Stimulated activated CD4-positive, alpha-beta T cell treated with anti-CD3 and anti-CD28 coated beads, TNF-alpha, amount 100 ng/mL, for 48 hours (primary cell): Measurements from ENCODE around the gene GIPC3.
A peak's percentile ranks its signal among the peaks of the same experiment; 100 is the strongest.
"Not testable (repeated sequence)": the region's sequence is repeated elsewhere in the genome, so short reads cannot be mapped to it uniquely, and the experiment has no call there.

Experiments used
- DNase-seq, 3 donors: peaks; one replicate each; pipeline ENCODE4 v3.0.0-alpha.2; 2020; ENCODE audit warnings: low read depth in 3 of 3

GIPC3 gene

DNA sequence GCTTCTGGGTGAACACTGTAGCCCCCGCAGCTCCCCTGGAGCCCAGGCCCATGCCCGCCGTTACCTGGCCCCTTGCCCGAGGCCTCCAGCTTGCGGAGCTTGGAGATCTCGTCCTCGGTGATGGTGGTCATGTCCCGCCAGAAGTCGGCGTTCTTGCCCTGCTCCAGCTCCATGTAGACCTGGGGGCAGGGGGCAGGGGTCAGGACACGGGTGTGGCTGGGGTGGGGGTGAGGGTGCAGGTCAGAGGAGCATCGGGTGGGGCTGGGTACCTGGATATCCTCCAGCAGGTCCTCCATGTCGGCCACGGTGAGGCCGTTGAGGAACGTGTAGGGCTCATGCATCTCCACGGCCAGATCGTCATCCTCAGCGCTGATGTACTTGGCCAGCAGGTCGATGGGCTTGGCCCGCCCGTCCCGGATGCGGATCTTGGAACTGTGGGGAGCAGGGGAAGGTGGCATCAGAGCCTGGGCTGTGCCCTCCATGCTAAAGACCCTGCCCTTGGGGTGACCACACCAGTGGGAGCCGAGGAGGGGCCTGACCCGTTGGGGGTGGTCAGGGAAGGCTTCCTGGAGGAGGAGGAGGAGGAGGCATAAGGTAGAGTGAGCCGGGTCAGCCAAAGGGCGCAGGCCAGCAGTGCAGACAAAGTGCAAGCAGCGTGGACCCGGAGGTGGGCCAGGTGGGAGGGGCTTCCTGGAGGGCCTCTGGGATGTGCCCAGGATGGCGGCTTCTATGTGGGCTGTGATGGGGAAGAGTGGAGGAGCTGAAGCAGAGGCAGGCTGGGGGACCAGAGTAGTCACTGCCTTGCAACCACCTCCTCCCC is 33.7 kb downstream of the GIPC3 start:
- no peak for DNase-seq

DNA sequence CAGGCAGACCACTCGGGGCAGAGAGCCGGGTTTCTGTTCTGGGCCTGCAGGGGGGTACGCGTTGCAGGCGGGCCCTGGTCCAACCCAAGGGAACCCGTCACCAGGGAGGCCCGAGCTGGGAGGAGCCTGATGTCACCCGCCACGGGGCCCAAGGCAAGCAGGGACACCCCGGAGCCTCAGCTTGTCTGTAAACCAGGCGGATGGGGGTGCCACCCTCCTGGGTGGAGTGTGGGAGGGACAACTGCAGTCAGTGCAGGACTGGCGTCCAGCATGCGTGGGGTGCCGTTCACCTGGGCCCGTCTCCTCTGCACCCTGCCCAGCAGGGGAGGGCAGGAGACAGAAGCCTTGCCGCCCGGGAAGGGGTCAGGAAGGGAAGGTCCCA is 34.3 kb downstream of the GIPC3 start:
- no peak for DNase-seq

DNA sequence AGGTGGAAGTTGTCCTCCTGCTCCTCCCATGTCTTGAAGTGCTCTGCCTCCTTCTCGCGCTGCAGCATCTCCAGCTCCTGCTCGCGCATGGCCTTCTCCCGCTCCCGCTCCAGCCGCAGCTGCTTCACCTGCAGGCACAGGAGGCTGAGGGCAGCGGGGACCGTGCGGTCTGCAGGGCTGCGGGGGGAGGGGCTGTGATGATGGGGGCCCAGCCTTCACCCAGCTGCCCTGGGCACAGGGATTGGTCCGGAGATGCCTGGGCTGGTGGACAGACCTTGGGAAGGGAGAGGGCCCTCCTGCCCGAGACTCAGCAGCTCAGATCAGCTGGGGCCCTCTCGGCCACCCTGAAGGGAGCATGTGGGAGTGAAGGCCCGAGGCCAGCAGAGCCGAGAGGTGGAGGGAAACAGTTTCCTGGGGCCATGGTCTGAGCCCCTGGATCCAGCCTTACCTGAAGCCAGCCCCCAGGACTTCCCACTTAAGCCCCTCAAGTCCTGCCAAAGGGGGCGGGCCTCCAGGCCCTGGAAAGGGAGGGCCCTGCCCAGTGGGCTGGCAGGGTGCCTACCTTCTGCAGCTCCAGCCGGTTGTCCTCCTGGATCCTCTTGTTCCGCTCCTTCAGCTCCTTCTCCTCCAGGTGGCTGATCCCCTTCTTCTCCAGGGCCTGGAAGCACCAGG is 35.0 kb downstream of the GIPC3 start:
- DNase-seq: no peak

DNA sequence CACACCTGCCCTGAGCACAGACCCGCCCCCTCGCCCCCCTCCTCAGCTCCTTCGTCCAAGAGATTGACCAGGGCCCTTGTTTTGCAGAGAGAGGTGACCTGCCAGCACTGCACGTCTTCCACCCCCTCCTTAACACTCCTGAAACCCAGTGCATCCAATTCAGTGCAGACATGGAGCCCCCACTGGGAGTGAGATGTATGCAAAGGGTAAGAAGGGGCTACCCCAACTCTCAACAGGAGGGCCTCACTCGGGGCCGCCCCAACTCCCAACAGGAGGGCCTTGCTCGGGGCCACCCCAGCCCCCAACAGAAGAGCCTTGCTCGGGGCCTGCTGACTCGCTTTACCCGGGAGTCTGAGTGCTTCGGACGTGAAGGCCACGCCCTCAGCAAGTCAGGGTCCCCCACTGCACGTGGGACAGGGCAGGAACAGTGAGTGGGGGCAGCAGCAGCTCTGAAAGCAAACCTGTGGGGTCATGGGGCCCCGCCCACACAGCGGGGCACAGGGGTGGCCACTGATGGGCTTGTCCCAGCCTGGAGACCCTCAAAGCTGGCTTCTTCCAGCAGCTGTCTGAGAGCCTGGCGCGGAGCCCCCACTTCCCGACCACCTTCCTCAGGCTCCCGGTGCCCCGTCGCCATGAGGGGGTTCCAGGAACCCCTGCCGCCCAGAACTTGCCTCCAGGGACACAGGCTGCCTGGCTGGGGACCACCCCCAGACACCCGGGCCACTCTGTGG is 35.7 kb downstream of the GIPC3 start:
- DNase-seq: no peak

DNA sequence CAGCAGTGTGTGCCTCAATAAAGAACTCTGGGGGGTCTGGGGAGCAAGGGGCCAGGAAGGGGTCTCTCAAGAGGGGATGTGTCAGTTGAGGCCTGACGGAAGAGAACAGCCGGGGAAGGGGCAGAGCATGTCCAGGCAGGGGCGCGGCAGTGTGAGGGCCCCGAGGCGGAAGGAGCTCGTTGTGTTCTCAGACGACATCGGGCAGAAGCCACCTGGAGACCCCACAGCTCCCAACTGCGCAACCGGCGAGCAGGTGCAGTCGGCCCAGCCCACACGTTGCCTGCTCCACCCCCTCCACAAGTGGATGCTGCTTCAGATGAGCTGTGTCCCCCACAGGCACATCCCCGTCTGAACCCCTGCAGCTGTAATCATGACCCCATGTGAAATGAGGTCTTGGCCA is 36.4 kb downstream of the GIPC3 start:
- DNase-seq: no peak

DNA sequence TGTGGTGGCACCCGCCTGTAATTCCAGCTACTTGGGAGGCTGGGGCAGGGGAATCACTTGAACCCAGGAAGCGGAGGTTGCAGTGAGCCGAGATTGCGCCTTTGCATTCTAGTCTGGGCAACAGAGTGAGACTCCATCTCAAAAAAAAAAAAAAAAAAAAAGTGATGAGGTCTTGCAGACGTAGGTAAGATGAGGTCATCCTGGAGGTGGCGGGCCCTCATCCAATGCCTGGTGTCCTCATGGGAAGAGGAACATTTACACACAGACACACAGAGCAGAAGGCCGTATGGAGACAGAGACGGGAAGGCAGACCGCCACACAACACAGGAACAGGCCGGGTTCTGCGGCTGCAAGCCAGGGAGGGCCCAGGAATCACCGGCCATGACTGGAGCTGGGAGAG is 36.9 kb downstream of the GIPC3 start:
- no peak for DNase-seq

DNA sequence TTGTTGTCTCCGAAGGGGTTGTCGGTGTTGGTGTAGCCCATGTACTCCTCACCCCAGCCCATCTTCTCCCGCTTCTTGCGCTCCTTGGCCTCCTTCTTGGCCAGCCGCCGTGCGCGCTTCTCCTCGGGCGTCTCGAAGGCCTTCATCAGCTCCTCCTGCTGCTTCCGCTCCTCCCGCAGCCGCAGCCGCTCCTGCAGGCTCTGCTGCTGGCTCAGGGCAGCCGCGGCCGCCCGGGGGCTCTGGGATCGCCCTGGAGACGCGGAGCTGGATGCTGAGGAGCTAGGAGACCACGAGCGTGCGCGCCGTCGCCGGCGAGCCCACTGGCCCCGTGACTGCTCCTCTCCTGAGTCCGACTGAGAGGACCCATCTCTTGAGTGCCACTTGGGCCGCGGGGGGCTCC is 38.4 kb downstream of the GIPC3 start:
- DNase-seq: no peak

DNA sequence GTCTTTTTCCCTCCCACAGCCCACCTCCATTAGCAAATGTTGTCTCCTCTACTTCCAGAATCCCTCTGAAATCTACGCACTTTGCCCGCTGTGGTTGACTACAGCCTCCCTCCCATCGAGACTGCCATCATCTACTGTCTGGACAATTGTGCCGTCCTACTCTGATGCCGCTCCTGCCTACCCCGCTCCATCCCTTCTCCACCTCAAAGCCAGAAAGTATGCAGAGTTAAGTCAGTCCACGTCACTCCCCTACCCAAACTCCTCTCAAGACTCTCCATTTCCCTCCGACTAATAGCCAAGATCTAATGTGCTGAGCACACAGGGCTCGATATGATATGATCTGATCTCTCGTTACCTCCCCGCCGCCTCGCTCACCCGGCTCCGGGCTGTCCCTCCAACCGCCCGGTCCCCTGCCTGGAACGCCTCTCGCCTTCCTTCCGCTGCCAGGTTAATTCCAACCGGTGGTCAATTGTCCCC is 40.8 kb downstream of the GIPC3 start:
- no peak for DNase-seq

DNA sequence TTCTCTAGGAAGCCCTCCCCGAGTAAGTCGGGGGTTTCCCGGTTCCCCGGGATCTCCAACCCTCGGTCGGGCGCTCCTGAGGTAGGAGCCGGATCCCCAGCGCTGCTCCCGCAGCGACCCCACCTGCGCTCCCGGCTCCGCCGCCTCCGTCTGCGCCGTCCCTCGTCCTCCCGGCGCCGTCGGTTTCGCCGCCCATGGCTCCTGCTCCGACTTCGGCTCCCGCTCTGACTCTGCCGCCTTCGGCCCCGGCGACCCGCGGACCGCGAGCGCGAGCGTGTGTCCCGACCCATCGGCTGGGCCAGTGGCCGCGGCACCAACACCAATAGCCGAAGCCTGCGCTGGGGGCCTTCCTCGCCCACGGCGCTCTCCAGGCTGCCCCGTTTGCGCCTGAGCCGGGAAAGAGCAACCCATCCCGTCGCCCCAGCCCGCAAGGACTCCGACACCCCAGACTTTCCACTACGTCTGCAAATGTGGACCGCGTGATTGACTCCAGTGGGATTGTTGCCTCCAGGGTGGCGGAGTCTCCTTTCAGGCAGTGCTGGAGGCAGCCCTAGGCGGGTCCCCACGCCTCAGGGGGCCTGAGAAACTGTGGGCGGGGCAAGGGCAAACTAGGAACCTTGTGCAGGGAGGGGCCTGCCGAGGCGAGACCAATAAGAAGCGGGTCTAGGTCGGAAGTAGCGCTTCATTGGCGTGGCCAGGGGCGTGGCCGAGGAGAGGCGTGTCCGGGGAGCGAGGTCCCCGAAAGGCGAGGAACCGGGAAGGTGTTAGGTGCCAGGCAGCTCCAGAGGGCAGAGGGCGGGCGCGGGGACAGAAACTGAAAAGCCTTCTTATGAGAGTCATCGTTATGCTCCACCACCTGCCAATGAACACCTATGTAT is 41.4 kb downstream of the GIPC3 start, which contains the start of gene CACTIN:
TSS of gene CACTIN (minus strand) at position 318 of the 878 bp plus-strand sequence. CDS start at position 290, 28 bp downstream.
- DNase-seq: peak; percentile 97 to 100 (median 98)

DNA sequence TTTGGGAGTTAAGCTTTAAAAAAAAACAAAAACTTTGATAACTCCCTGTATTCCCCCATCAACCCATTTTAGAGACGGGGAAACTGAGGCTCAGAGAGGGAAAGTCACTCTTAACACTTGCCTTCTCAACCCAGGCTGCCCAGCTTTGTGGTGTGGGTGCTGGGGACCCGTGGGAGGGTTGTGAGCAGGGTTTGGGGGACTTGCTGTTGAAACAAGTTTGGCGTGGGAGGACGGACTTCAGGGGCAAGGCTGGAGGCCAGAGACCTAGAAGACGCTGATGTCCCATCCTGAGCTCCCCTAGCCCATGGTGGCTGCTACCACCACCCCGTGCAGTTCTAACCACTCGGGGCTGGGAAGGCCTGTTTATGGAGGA is 42.1 kb downstream of the GIPC3 start:
- no peak for DNase-seq

DNA sequence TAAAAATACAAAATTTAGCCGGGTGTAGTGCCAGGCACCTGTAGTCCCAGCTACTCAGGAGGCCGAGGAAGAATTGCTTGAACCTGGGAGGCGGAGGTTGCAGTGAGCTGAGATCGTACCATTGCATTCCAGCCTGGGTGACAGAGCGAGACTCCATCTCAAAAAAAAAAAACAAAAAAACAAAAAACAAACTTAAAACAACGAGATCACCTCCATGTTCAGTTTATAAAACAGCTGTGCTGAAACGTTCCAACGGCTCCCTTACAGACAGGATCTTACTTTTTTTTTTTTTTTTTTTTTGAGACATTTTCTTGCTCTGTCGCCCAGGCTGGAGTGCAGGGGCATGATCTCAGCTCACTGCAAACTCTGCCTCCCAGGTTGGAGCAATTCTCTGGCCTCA is 43.5 kb downstream of the GIPC3 start:
- DNase-seq: not testable (repeated sequence)

DNA sequence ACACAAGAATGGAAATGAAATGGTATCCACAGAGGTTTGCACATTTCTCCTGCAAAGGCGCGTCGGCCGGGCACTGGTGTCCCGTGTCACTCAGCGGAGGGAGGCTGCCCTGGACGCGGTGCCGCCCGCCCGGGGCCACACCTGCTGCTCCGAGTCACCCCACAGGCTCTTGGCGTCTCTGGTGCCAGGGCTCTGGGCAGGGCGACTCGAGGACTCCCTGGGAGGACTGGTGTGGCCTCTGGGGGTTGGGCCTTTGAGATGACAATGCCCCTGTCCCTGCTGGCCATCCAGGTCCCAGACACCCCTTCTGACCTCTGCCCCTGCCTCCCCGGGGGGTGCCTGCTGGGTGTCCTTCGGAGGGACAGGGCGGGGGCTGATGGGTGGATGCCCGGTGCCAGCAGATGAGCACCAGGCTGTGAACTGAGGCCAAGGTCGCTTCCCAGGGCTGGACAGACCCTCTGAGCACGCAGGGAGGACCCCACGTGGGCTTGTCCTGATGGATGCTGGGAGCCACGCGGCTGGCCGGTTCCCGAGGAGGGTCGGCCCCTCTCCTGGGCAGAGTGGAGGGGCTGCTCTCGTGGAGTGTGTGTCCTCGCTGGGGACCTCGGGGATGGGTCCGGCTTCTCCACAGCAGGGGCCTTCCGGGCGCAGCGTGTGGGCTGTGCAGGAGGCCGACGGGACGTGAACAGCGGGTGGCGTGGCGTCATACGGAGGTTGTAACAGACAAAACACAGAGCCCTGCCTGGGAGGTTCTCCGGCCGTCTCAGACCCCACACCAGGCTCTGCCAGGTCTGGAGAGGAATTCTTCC is 46.0 kb downstream of the GIPC3 start:
- no peak for DNase-seq

DNA sequence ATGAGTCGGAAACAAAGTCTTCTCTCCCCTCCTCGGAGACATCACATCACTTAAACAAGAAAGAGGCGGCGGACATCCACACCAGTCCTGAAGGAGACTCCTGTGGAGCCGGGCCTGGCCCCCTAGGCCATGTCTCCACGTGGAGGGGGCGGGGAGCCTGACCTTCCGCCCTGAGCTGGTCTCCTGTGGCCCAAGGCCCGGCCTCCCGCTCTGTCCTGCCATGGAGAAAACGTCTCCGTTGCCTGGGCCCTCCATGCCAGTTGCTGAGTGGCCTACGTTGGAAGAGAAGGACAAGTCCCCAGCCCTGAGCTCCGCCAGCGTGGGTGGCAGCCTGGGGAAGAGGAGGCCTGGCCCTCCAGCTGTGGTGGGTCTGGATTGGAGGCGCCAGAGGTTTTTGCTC is 46.8 kb downstream of the GIPC3 start:
- DNase-seq: no peak

DNA sequence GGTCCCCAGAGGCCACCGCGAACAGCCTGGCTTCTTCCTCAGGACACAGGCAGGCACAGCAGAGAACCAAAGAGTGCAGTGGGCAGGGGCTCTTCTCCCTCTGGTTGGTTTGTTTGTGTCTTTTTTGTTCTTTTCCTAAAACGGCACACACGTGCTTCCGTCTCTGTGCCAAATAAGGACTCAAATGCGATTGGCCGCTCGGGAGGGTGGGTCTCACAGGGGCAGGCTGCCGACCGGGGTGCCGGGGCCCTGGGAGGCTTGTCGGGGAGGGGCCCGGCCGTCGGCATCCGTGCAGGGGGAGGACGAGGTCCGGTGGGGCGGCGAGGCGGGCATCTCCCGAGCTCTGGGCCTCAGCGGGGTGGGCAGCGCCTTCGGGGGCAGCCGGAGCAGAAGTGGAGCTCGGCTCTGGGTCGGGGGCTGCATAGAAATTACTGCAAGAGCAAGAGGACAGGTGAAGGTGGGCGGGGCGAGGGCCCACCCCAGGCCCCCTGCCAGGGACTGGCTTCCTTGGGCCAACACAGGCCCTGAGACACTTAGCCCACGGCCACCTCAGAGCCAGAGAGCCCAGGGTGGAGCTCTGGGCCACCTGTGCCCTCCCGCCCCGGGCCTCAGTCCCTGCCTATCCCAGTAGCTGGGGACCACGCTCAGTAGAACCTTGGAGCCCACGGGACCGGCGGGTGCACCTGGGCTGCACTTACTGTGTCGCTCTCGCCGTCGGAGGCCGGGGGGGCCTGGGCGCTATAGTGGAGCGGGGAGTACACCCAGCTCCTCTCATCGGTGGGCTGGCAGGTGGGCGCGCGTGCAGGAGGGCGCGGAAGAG is 47.7 kb downstream of the GIPC3 start:
- no peak for DNase-seq

DNA sequence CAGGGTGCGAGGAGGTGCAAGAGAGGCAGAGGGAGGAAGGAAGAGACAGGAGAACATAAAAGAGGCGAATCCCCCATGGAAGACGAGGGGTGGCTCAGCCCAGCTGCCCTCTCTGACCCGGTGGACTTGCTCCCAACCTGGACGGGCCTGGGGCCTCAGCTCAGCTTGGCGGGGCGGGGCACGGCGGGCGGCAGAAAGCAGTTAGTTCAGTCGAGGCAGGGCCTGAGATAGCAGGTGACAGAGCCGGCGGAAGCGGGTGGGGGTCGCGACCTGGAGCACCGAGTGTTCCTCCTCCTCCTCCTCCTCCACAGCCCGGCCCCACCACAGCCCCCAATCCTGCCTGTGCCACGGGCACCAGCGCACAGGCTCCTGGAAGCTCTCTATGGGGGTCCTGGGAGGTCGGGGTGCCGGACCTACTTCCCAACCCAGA is 48.3 kb downstream of the GIPC3 start:
- no peak for DNase-seq

DNA sequence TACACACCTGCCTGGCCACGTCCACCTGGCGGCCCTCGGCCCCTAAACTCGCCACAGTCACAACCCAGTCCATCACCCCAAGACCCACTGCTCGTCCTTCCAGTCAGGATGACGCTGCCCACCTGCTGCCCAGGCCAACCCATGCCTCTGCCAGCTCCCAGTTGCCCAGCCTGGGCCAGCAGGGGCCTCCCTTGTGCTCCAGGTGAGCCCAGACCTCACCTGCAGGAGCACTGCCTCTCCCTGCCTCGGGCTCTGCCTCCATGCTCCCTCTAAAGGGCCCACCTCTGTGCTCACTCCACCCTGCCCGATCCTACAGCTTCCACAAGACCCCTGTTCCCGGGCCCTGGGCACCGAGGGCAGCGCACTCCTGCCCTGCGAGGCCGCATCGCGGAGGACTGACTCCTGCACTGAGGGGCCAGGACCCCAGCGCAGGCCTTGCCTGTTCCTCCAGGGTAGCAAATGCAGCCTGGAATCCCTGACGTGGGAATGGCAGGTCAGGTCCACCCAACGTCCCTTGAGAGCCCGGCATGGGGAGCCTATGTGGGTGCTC is 49.3 kb downstream of the GIPC3 start:
- DNase-seq: no peak

DNA sequence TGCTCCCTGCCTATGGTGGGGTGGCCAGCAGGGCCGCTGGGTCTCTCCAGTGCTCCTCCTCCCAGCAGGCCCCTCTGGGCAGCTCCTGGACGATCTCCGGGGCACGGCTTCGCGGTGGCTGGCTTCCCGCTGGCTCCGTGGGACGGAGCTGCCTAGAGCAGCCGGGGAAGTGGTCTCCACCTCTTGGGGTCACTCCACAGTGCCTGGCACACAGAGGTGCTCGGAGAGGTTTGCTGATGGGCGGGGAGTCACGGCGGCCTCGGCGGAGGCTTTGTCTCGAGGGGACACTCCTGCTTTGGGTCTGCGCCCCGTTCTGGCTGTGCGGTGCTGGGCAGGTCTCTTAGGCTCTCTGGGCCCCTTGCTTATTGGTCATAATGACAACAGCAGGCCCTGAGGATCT is 51.2 kb downstream of the GIPC3 start:
- no peak for DNase-seq

DNA sequence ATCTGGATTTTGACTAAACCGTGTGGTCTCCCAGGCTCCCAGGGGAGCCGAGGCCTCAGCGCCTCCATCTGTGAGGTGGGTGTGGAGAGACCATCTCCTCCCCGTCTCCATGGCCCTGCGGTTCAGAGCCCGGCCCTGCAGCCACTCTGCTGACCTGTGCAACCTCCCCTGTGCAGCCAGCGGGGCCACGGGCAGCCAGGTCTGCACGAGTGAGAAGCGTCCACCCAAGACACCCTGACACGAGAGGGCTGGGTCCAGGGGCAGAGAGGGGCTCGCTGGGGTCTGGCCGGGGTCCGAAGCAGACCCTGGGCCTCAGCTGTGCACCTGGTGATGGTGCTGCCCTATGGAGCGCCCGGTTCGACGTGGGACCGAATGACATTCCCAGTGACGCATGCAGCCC is 51.7 kb downstream of the GIPC3 start:
- DNase-seq: no peak

DNA sequence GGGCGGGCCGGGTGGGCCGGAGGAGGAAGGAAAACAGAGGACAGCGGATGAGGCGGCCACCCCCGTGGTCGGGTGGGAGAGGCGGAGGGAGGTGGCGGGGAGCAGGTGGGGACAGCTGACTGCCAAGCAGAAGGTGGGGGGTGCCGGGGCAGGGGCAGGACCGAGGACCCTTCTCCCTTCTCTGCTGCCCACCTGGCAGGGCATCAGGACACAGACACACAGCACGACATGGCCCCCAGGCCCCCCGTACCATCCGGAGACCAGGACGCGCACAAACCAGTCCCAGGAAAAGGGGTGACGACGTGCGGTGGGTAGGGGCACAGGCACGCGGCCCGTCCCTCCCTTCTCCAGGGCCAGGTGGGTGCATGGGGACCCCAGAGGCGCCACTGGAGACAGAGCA is 52.3 kb downstream of the GIPC3 start:
- no peak for DNase-seq
